ENCODE data around the gene NEUROG3.

- TF ChIP-seq CTCF (IDR thresholded peaks at IDR 0.05; ENCODE audit: low read depth, low read length, poor library complexity, severe bottlenecking) (no peak), EZH2phosphoT487 (IDR thresholded peaks at IDR 0.05; ENCODE audit: borderline replicate concordance, low read length) (no peak)
Observed at GRCh38 chr10:69559525-69559924, 13.7 kb downstream of the NEUROG3 start.
